ENCODE measurements around the gene CCDC13.

DNA sequence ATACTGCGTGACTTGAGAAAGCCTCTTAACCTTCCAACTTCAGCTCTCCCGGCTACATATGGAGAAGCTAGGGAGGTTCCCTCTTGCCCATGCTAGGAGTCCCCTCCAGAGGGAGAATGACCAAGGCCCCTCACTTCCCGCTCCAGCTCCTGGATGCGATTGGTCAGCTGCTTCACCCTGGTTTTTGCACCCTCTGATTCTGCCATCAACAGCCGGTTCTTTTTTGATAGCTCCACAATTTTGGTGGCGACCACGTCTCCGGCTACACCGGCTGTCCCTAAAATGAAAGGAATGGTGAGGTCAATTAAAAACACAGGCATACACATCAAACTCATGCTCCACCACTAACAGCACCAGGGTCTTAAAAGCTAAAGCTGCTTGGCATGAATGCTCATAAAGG, 20.6 kb downstream of the CCDC13 start:
- TF ChIP-seq, protein P1, sequence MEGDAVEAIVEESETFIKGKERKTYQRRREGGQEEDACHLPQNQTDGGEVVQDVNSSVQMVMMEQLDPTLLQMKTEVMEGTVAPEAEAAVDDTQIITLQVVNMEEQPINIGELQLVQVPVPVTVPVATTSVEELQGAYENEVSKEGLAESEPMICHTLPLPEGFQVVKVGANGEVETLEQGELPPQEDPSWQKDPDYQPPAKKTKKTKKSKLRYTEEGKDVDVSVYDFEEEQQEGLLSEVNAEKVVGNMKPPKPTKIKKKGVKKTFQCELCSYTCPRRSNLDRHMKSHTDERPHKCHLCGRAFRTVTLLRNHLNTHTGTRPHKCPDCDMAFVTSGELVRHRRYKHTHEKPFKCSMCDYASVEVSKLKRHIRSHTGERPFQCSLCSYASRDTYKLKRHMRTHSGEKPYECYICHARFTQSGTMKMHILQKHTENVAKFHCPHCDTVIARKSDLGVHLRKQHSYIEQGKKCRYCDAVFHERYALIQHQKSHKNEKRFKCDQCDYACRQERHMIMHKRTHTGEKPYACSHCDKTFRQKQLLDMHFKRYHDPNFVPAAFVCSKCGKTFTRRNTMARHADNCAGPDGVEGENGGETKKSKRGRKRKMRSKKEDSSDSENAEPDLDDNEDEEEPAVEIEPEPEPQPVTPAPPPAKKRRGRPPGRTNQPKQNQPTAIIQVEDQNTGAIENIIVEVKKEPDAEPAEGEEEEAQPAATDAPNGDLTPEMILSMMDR (IDR thresholded peaks at IDR 0.05) = no peak
- no peak for TF ChIP-seq EZH2 (IDR thresholded peaks at IDR 0.05)

All from neural progenitor cell (in vitro differentiated cells).